ENCODE data around the gene TPRN. TPM values are rescaled to one million over a fixed set of nuclear protein-coding genes. Genes with fewer than 3 reads are reported as not detected.

Gene TPRN
- polyA plus RNA-seq, 4 donors, result 34.1 to 98.4 (median 65.9) TPM

DNA sequence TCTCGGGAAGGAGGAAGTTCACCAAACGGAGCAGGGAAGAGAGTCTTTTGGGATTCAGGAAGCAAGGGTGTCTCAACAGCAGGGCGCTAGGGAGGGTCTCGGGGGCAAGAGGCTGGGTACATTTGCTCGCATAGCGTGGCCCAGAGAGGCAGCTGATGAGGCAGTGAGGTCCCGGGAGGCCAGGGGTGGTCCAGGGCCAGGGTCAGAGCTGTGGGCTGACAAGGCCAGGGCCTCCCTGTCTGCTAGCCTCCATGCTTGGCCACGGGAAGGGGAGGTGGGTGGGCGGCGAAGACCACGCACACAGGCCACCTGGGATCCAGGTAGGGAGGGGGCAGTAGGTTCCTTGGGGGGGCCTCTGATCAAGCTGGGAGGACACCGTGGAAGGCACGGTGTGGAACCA is 11.0 kb upstream of the TPRN start:
- DNase-seq, result no peak
- Histone ChIP-seq H3K4me3 (ENCODE audit: low read depth in 1 of 3, low read length in 3 of 3) (no peak overlapping the region), H3K27me3 (ENCODE audit: control insufficient read depth in 3 of 3, insufficient read depth in 3 of 3, low read length in 3 of 3) (no peaks in the 10 kb centered on the region), H3K27ac (ENCODE audit: low read depth in 1 of 3, low read length in 2 of 3) (no peak overlapping the region), H3K4me1 (ENCODE audit: control insufficient read depth in 3 of 3, insufficient read depth in 2 of 3, low read depth in 1 of 3, low read length in 2 of 3) (peaks cover under 1 to 2% (median 1%) of the 10 kb centered on the region in 3 donors), H3K9me3 (ENCODE audit: control insufficient read depth in 2 of 2, insufficient read depth in 1 of 2, low read depth in 1 of 2, low read length in 1 of 2) (no peaks in the 10 kb centered on the region), H3K36me3 (ENCODE audit: control insufficient read depth in 3 of 3, insufficient read depth in 2 of 3, low read depth in 1 of 3, low read length in 3 of 3) (peaks cover 0 to 56% (median 3%) of the 10 kb centered on the region in 3 donors)
- WGBS, 3 donors, result 81 to 89% (median 85%) methylated on average over 12 to 13 of the region's 13 CpGs
- no peak for FAIRE-seq

DNA sequence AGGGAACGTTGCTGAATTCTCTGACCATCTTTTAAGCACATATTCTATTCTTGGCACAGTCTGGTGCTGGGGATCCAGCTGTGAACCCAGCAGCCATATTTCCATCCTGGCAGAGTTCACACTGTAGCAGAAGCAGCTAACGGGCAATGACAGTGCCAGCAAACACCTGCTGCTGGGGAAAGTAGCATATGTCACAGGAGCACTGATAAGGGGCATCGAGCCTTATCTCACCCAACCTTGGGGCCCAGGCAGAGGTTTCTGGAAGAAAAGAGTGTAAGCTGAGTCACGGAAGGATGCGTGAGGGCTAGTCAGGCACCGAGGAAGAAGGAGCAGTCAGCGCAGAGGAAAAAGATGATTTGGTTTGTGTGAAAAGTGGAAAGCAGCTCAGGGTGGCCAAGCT is 6.1 kb upstream of the TPRN start:
- Histone ChIP-seq H3K4me3 (ENCODE audit: low read depth in 1 of 3, low read length in 3 of 3) (peak overlapping the region in 1 of 3 donors; percentile 95), H3K27me3 (ENCODE audit: control insufficient read depth in 3 of 3, insufficient read depth in 3 of 3, low read length in 3 of 3) (no peaks in the 10 kb centered on the region), H3K9me3 (ENCODE audit: control insufficient read depth in 2 of 2, insufficient read depth in 1 of 2, low read depth in 1 of 2, low read length in 1 of 2) (no peaks in the 10 kb centered on the region), H3K27ac (ENCODE audit: low read depth in 1 of 3, low read length in 2 of 3) (no peak overlapping the region), H3K4me1 (ENCODE audit: control insufficient read depth in 3 of 3, insufficient read depth in 2 of 3, low read depth in 1 of 3, low read length in 2 of 3) (peaks cover 5 to 27% (median 13%) of the 10 kb centered on the region in 3 donors), H3K36me3 (ENCODE audit: control insufficient read depth in 3 of 3, insufficient read depth in 2 of 3, low read depth in 1 of 3, low read length in 3 of 3) (peaks cover 0 to 24% (median 0%) of the 10 kb centered on the region in 3 donors)
- DNase-seq (no peak), FAIRE-seq (no peak)
- 56 to 71% (median 59%) methylated on average over 7 of the region's 7 CpGs for WGBS, 3 donors

DNA sequence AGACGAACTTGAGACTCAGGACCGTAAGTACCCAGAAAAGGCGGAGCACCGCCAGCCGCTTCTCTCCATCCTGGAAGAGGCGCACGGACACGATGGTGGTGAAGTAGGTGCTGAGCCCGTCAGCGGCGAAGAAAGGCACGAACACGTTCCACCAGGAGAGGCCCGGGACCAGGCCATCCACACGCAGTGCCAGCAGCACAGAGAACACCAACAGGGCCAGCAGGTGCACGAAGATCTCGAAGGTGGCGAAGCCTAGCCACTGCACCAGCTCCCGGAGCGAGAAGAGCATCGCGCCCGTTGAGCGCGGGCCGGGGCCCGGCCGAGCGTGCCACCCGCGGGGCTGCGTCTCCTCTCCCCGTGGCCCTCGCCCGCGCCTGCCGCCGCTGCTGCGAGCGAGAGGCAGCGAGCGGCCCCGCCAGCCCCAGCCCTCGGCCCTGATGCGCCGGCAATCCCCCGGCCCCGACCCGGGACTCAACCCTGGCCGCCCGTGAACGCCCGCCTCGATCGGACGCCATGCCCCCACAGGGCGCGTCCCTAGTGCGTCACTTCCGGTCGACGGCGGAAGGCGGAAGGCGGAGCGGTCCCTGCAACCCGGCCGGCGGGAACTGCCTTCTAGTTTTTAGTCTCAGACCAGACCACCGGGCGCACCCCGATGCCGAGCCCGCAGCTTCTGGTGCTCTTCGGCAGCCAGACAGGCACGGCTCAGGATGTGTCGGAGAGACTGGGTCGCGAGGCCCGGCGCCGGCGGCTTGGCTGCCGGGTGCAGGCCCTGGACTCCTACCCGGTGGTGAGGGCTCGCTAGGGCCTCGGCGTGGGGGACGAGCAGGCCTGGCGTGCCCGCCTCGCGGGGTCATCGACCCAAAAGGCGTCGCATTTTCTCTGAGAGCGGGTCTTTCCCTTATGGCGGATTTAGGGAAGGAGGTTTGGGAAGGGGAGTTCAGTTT is 4.9 kb upstream of the TPRN start, which contains the start of the genes NDOR1 and TMEM203:
NDOR1 (plus strand) TSS at position 575 of the 944 bp plus-strand sequence; CDS start at position 653, 78 bp downstream.
TMEM203 (minus strand) TSS at position 523 of the 944 bp plus-strand sequence; CDS start at position 289, 234 bp downstream.
- Histone ChIP-seq H3K36me3 (ENCODE audit: control insufficient read depth in 3 of 3, insufficient read depth in 2 of 3, low read depth in 1 of 3, low read length in 3 of 3) (peaks cover 0 to 19% (median 0%) of the 10 kb centered on the region in 3 donors), H3K27ac (ENCODE audit: low read depth in 1 of 3, low read length in 2 of 3) (peak within 1 kb of the TSS; percentile 67 to 92 (median 92)), H3K27me3 (ENCODE audit: control insufficient read depth in 3 of 3, insufficient read depth in 3 of 3, low read length in 3 of 3) (no peaks in the 10 kb centered on the region), H3K4me1 (ENCODE audit: control insufficient read depth in 3 of 3, insufficient read depth in 2 of 3, low read depth in 1 of 3, low read length in 2 of 3) (peaks cover 5 to 31% (median 13%) of the 10 kb centered on the region in 3 donors), H3K4me3 (ENCODE audit: low read depth in 1 of 3, low read length in 3 of 3) (peak within 1 kb of the TSS; percentile 87 to 95 (median 91)), H3K9me3 (ENCODE audit: control insufficient read depth in 2 of 2, insufficient read depth in 1 of 2, low read depth in 1 of 2, low read length in 1 of 2) (no peaks in the 10 kb centered on the region)
- WGBS, 3 donors, result 0 to 1% (median 1%) methylated on average over 77 to 98 of the region's 98 CpGs
- no peak for FAIRE-seq
- DNase-seq, result peak; percentile 86 to 97

DNA sequence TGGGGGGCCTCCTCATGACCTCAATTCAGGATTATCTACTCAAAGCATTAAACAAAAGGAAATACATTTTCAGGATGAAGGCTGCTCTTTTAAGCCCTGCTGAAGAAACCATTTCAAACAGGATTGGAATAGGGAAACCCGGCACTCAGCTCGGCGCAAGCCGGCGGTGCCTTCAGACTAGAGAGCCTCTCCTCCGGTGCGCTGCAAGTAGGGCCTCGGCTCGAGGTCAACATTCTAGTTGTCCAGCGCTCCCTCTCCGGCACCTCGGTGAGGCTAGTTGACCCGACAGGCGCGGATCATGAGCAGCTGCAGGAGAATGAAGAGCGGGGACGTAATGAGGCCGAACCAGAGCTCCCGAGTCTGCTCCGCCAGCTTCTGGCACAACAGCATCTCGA is 4.2 kb upstream of the TPRN start:
- peak overlapping the region; percentile 67 to 92 (median 92) for H3K27ac ChIP-seq (ENCODE audit: low read depth in 1 of 3, low read length in 2 of 3)
- H3K4me1 ChIP-seq (ENCODE audit: control insufficient read depth in 3 of 3, insufficient read depth in 2 of 3, low read depth in 1 of 3, low read length in 2 of 3), result peaks cover 5 to 31% (median 13%) of the 10 kb centered on the region in 3 donors
- FAIRE-seq, result no peak
- H3K36me3 ChIP-seq (ENCODE audit: control insufficient read depth in 3 of 3, insufficient read depth in 2 of 3, low read depth in 1 of 3, low read length in 3 of 3), result peaks cover 0 to 14% (median 0%) of the 10 kb centered on the region in 3 donors
- no peak for DNase-seq
- H3K4me3 ChIP-seq (ENCODE audit: low read depth in 1 of 3, low read length in 3 of 3), result peak overlapping the region; percentile 87 to 95 (median 91)
- H3K27me3 ChIP-seq (ENCODE audit: control insufficient read depth in 3 of 3, insufficient read depth in 3 of 3, low read length in 3 of 3), result no peaks in the 10 kb centered on the region
- WGBS, 3 donors, result 2 to 14% (median 4%) methylated on average over 21 of the region's 21 CpGs
- H3K9me3 ChIP-seq (ENCODE audit: control insufficient read depth in 2 of 2, insufficient read depth in 1 of 2, low read depth in 1 of 2, low read length in 1 of 2), result no peaks in the 10 kb centered on the region

DNA sequence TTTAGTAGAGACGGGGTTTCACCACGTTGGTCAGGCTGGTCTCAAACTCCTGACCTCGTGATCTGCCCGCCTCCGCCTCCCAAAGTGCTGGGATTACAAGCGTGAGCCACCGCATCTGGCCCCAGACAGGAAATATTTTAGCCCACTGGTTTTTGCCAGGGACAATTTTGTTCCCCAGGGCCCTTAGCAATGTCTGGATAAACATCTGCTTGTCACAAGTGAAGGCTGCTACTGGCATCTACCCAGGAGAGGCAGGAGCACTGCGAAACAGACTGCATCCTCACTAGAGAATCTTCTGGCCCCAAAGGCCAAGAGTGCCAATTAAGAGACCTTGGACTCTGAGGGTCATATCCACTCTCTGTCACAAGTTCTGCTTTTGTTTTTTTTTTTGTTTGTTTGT is 2.4 kb upstream of the TPRN start:
- H3K36me3 ChIP-seq (ENCODE audit: control insufficient read depth in 3 of 3, insufficient read depth in 2 of 3, low read depth in 1 of 3, low read length in 3 of 3), result peaks cover 0 to 19% (median 0%) of the 10 kb centered on the region in 3 donors
- H3K9me3 ChIP-seq (ENCODE audit: control insufficient read depth in 2 of 2, insufficient read depth in 1 of 2, low read depth in 1 of 2, low read length in 1 of 2), result no peaks in the 10 kb centered on the region
- H3K27me3 ChIP-seq (ENCODE audit: control insufficient read depth in 3 of 3, insufficient read depth in 3 of 3, low read length in 3 of 3), result no peaks in the 10 kb centered on the region
- WGBS, 3 donors, result 73 to 81% (median 74%) methylated on average over 8 of the region's 8 CpGs
- FAIRE-seq (no peak), DNase-seq (no peak)
- peaks cover 5 to 44% (median 13%) of the 10 kb centered on the region in 3 donors for H3K4me1 ChIP-seq (ENCODE audit: control insufficient read depth in 3 of 3, insufficient read depth in 2 of 3, low read depth in 1 of 3, low read length in 2 of 3)
- H3K4me3 ChIP-seq (ENCODE audit: low read depth in 1 of 3, low read length in 3 of 3), result no peak overlapping the region
- no peak overlapping the region for H3K27ac ChIP-seq (ENCODE audit: low read depth in 1 of 3, low read length in 2 of 3)

DNA sequence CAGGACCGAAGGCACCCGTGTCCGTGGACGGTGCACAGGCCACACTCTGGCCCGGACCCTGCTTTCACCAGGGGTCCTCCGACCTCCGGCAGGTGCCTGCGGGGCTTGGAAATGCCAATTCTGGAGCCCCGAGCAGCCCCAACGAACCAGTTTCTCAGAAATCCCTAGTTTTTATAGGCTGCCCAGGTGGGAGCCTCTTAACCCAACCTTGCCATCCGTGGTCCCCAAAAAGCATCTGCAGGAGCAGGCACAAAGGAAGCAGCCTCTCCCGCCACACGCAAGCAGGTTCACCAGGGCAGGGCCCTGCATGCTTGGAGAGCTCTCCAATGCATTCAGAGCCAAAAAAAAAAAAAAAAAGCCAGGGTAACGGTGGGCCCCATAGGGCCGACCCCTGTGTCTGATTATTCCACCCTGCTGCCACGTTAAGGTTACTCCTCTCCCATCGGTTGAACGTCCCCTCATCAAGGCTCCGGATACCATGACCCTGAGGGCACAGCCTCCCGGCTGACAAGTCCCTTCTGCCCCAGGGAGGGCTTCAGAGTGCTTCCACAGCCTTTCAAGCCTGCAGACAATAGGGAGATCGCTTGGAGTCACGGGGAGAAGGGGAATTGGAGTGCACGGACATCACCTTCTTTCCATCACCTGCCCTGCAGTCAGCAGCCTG is 796 bp upstream of the TPRN start:
- 12 to 19% (median 17%) methylated on average over 23 of the region's 23 CpGs for WGBS, 3 donors
- peak overlapping the region; percentile 74 to 88 (median 78) for H3K27ac ChIP-seq (ENCODE audit: low read depth in 1 of 3, low read length in 2 of 3)
- H3K4me1 ChIP-seq (ENCODE audit: control insufficient read depth in 3 of 3, insufficient read depth in 2 of 3, low read depth in 1 of 3, low read length in 2 of 3), result peaks cover 4 to 56% (median 10%) of the 10 kb centered on the region in 3 donors

DNA sequence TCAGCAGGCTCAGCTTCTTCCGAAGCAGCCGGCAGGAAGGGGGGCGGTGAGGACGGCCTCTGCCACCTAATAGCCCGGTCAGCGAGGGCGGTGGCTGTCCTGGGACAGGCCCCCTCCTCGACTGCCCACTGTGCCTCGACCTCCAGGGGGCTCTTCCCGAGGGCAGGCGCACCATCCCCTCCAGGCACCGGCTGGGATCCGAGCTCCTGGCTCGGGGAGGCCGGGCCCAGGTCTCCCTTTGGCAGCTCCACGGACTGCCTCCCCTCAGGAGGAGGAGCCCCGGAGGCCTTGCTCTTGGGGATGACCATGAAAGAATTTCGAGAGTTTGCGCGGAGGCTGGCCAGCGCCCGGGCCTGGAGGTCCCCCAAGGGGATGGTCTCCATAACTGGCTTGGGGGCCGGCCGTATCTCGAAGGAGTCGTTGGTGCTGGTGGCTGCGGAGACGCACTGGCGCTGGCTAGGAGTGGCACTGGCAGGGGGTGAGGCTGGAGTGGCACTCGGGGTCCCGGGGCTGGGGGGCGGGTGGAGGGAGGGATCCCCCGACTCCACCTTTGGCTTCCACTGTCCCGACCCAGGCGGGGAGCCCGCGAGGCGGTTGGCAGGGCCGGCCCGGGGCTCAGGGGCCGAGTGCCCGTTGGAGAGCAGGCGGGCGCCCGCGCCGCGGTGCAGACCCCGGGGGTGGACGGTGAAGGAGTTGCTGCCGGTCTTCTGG is 975 bp downstream of the TPRN start:
- 8 to 20% (median 13%) methylated on average over 29 to 51 of the region's 51 CpGs for WGBS, 3 donors

More for the DNA sequence above, 796 bp upstream of the TPRN start:
- FAIRE-seq (no peak), DNase-seq (no peak)
- peak overlapping the region; percentile 50 to 95 (median 66) for H3K4me3 ChIP-seq (ENCODE audit: low read depth in 1 of 3, low read length in 3 of 3)
- no peaks in the 10 kb centered on the region for H3K27me3 ChIP-seq (ENCODE audit: control insufficient read depth in 3 of 3, insufficient read depth in 3 of 3, low read length in 3 of 3)
- H3K9me3 ChIP-seq (ENCODE audit: control insufficient read depth in 2 of 2, insufficient read depth in 1 of 2, low read depth in 1 of 2, low read length in 1 of 2), result no peaks in the 10 kb centered on the region
- H3K36me3 ChIP-seq (ENCODE audit: control insufficient read depth in 3 of 3, insufficient read depth in 2 of 3, low read depth in 1 of 3, low read length in 3 of 3), result peaks cover 0 to 22% (median 0%) of the 10 kb centered on the region in 3 donors

More for the DNA sequence above, 975 bp downstream of the TPRN start:
- H3K9me3 ChIP-seq (ENCODE audit: control insufficient read depth in 2 of 2, insufficient read depth in 1 of 2, low read depth in 1 of 2, low read length in 1 of 2), result no peaks in the 10 kb centered on the region
- H3K27ac ChIP-seq (ENCODE audit: low read depth in 1 of 3, low read length in 2 of 3), result peak overlapping the region; percentile 83 to 99 (median 94)
- peak overlapping the region; percentile 63 to 95 (median 82) for H3K4me3 ChIP-seq (ENCODE audit: low read depth in 1 of 3, low read length in 3 of 3)
- H3K36me3 ChIP-seq (ENCODE audit: control insufficient read depth in 3 of 3, insufficient read depth in 2 of 3, low read depth in 1 of 3, low read length in 3 of 3), result peaks cover 0 to 36% (median 0%) of the 10 kb centered on the region in 3 donors
- no peaks in the 10 kb centered on the region for H3K27me3 ChIP-seq (ENCODE audit: control insufficient read depth in 3 of 3, insufficient read depth in 3 of 3, low read length in 3 of 3)
- FAIRE-seq (no peak), DNase-seq (peak in 1 of 2 donors; percentile 42)
- peaks cover 0 to 67% (median 5%) of the 10 kb centered on the region in 3 donors for H3K4me1 ChIP-seq (ENCODE audit: control insufficient read depth in 3 of 3, insufficient read depth in 2 of 3, low read depth in 1 of 3, low read length in 2 of 3)

Measured in small intestine (tissue), 7 donors.